H9 (cell line): ENCODE results near the gene SH3RF2. TPM values are rescaled to one million over a fixed set of nuclear protein-coding genes. Genes with fewer than 3 reads are reported as not detected.

Experiments used
- DNase-seq: peaks from one replicate; pipeline ENCODE4 v3.0.0-alpha.2; 2017
- H2AFZ ChIP-seq: one replicate; pipeline ENCODE4 v1.6.1; 2013; ENCODE audit warnings: mild to moderate bottlenecking, low read length, control low read depth, moderate library complexity
- H2AK5ac ChIP-seq: 2 replicates; pipeline ENCODE4 v1.6.1; 2013; ENCODE audit warnings: low read length, control low read depth, mixed read lengths; ENCODE audit not compliant: insufficient read length
- H2BK120ac ChIP-seq: one replicate; pipeline ENCODE4 v1.6.1; 2013; ENCODE audit warnings: low read depth, mild to moderate bottlenecking, low read length, control low read depth, inconsistent platforms; ENCODE audit not compliant: poor library complexity, severe bottlenecking
- H2BK12ac ChIP-seq: 2 replicates; pipeline ENCODE4 v1.6.1; 2013; ENCODE audit warnings: low read length, control low read depth, mixed read lengths, low read depth; ENCODE audit not compliant: insufficient read length
- H2BK15ac ChIP-seq: 2 replicates; pipeline ENCODE4 v1.6.1; 2013; ENCODE audit warnings: low read depth, low read length, control low read depth
- H2BK20ac ChIP-seq: one replicate; pipeline ENCODE4 v1.6.1; 2013; ENCODE audit warnings: low read depth, mild to moderate bottlenecking, low read length, control low read depth, inconsistent platforms; ENCODE audit not compliant: poor library complexity, severe bottlenecking
- H2BK5ac ChIP-seq: 2 replicates; pipeline ENCODE4 v1.6.1; 2013; ENCODE audit warnings: low read length, control low read depth, mixed read lengths; ENCODE audit not compliant: insufficient read length
- H3K14ac ChIP-seq: 2 replicates; pipeline ENCODE4 v1.6.1; 2013; ENCODE audit warnings: low read length, control low read depth; ENCODE audit not compliant: insufficient read depth
- H3K18ac ChIP-seq: 2 replicates; pipeline ENCODE4 v1.6.1; 2013; ENCODE audit warnings: low read depth, mild to moderate bottlenecking, mixed read lengths, low read length, control low read depth; ENCODE audit not compliant: insufficient read length
- H3K23ac ChIP-seq: 2 replicates; pipeline ENCODE4 v1.6.1; 2013; ENCODE audit warnings: low read length, control low read depth, mixed read lengths, low read depth; ENCODE audit not compliant: insufficient read length
- H3K23me2 ChIP-seq: 2 replicates; pipeline ENCODE4 v1.6.1; 2013; ENCODE audit warnings: low read depth, mild to moderate bottlenecking, mixed read lengths, low read length, control low read depth; ENCODE audit not compliant: insufficient read length, poor library complexity, severe bottlenecking
- H3K27ac ChIP-seq: 2 replicates; pipeline ENCODE4 v1.5.1; 2013; ENCODE audit warnings: low read length, control low read depth, mixed read lengths, low read depth; ENCODE audit not compliant: insufficient read length
- H3K27me3 ChIP-seq: 2 replicates; pipeline ENCODE4 v1.6.1; 2013; ENCODE audit warnings: low read length, control low read depth, inconsistent platforms; ENCODE audit not compliant: insufficient read depth
- H3K4ac ChIP-seq: 2 replicates; pipeline ENCODE4 v1.6.1; 2013; ENCODE audit warnings: low read depth, mild to moderate bottlenecking, control low read depth, inconsistent platforms, low read length, moderate library complexity
- H3K4me1 ChIP-seq: 2 replicates; pipeline ENCODE4 v1.6.1; 2013; ENCODE audit warnings: low read length, control low read depth, inconsistent platforms; ENCODE audit not compliant: insufficient read depth
- H3K4me2 ChIP-seq: 2 replicates; pipeline ENCODE4 v1.6.1; 2013; ENCODE audit warnings: low read length, control low read depth, mixed read lengths; ENCODE audit not compliant: insufficient read length, insufficient read depth
- H3K56ac ChIP-seq: 2 replicates; pipeline ENCODE4 v1.6.1; 2013; ENCODE audit warnings: low read depth, mild to moderate bottlenecking, mixed read lengths, low read length, control low read depth; ENCODE audit not compliant: insufficient read length
- H3K79me1 ChIP-seq: 2 replicates; pipeline ENCODE4 v1.6.1; 2013; ENCODE audit warnings: low read depth, mild to moderate bottlenecking, moderate library complexity, low read length, control low read depth, inconsistent platforms; ENCODE audit not compliant: insufficient read depth, poor library complexity, severe bottlenecking
- H3K79me2 ChIP-seq: 2 replicates; pipeline ENCODE4 v1.6.1; 2013; ENCODE audit warnings: low read length, control low read depth, inconsistent platforms; ENCODE audit not compliant: insufficient read depth
- H3K9ac ChIP-seq: 2 replicates; pipeline ENCODE4 v1.6.1; 2013; ENCODE audit warnings: low read length, control low read depth, mixed read lengths; ENCODE audit not compliant: insufficient read length; ENCODE audit errors: extremely low read depth
- H3K9me3 ChIP-seq: one replicate; pipeline ENCODE4 v1.6.1; 2013; ENCODE audit warnings: low read depth, low read length, inconsistent platforms; ENCODE audit not compliant: control insufficient read depth
- H3T11ph ChIP-seq: one replicate; pipeline ENCODE4 v1.6.1; 2013; ENCODE audit warnings: mild to moderate bottlenecking, low read length, control low read depth, inconsistent platforms
- H4K20me1 ChIP-seq: one replicate; pipeline ENCODE4 v1.6.1; 2013; ENCODE audit not compliant: control insufficient read depth, insufficient read length, insufficient read depth
- H4K5ac ChIP-seq: 2 replicates; pipeline ENCODE4 v1.6.1; 2013; ENCODE audit warnings: low read depth, mild to moderate bottlenecking, mixed read lengths, low read length, control low read depth; ENCODE audit not compliant: insufficient read length
- H4K8ac ChIP-seq: replicated peaks from 2 replicates; pipeline ENCODE4 v1.6.1; 2013; ENCODE audit warnings: low read length, control low read depth, mixed read lengths, low read depth; ENCODE audit not compliant: insufficient read length
- H4K91ac ChIP-seq: 2 replicates; pipeline ENCODE4 v1.6.1; 2013; ENCODE audit warnings: low read depth, mild to moderate bottlenecking, moderate library complexity, mixed read lengths, low read length, control low read depth; ENCODE audit not compliant: insufficient read length
- H3K27ac Mint-ChIP-seq, 3 experiments: 2 replicates in 2 of 3; 3 replicates in 1 of 3; pipeline ENCODE4 v1.8.0; 2020 to 2021; ENCODE audit warnings: mixed read lengths in 3 of 3, mild to moderate bottlenecking in 1 of 3, moderate library complexity in 1 of 3
- H3K27me3 Mint-ChIP-seq: 2 replicates; pipeline ENCODE4 v1.8.0; 2021; ENCODE audit warnings: low read depth, mild to moderate bottlenecking, moderate library complexity, mixed read lengths
- H3K36me3 Mint-ChIP-seq, 3 experiments: 2 replicates in 2 of 3; 3 replicates in 1 of 3; pipeline ENCODE4 v1.8.0; 2020 to 2021; ENCODE audit warnings: low read depth in 3 of 3, mixed read lengths in 3 of 3; ENCODE audit not compliant: insufficient read depth in 1 of 3
- H3K4me1 Mint-ChIP-seq, 2 experiments: 2 replicates each; pipeline ENCODE4 v1.8.0; 2020; ENCODE audit warnings: mixed read lengths in 2 of 2
- H3K4me3 Mint-ChIP-seq, 2 experiments: 2 replicates in 1 of 2; 3 replicates in 1 of 2; pipeline ENCODE4 v1.8.0; 2020 to 2021; ENCODE audit warnings: mild to moderate bottlenecking in 2 of 2, mixed read lengths in 2 of 2, moderate library complexity in 1 of 2
- H3K9me3 Mint-ChIP-seq, 2 experiments: 2 replicates in 1 of 2; 3 replicates in 1 of 2; pipeline ENCODE4 v1.8.0; 2020; ENCODE audit warnings: mild to moderate bottlenecking in 2 of 2, mixed read lengths in 2 of 2, moderate library complexity in 1 of 2
- WGBS: extraction: QIAGEN DNeasy Blood & Tissue Kit; methylation state at CpG from one replicate; pipeline ENCODE4 v1.1.7; 2013; ENCODE audit warnings: missing lambda C conversion rate, low lambda C conversion rate, mixed read lengths; ENCODE audit not compliant: insufficient read length; ENCODE audit errors: extremely low coverage; 5-methylcytosine and 5-hydroxymethylcytosine counted together
- total RNA-seq: library from RNA; stranded (reverse); gene quantifications from 2 replicates; pipeline ENCODE4 v1.2.1, GENCODE V29; 2021
- TF ChIP-seq, protein P1 (sequence below): fragments of 200-600 bp; sonication (generic); conservative IDR thresholded peaks from 3 replicates; pipeline ENCODE4 v1.8.0; 2021; ENCODE audit warnings: antibody characterized with exemption, mild to moderate bottlenecking

Gene SH3RF2
- total RNA-seq, 1 experiment from 2014 or later = 0.66 TPM

GRCh38 chr5:146016764-146017484, 80.5 kb downstream of the SH3RF2 start:
- H4K8ac ChIP-seq = no peak overlapping the region
- no peak overlapping the region for H3T11ph ChIP-seq
- peaks cover 12 to 13% of the 10 kb centered on the region in 2 experiments for H3K4me1 Mint-ChIP-seq
- H3K23ac ChIP-seq = no peak overlapping the region
- H3K4me3 Mint-ChIP-seq = no peak overlapping the region
- H3K4ac ChIP-seq = no peak overlapping the region
- TF ChIP-seq, protein P1, sequence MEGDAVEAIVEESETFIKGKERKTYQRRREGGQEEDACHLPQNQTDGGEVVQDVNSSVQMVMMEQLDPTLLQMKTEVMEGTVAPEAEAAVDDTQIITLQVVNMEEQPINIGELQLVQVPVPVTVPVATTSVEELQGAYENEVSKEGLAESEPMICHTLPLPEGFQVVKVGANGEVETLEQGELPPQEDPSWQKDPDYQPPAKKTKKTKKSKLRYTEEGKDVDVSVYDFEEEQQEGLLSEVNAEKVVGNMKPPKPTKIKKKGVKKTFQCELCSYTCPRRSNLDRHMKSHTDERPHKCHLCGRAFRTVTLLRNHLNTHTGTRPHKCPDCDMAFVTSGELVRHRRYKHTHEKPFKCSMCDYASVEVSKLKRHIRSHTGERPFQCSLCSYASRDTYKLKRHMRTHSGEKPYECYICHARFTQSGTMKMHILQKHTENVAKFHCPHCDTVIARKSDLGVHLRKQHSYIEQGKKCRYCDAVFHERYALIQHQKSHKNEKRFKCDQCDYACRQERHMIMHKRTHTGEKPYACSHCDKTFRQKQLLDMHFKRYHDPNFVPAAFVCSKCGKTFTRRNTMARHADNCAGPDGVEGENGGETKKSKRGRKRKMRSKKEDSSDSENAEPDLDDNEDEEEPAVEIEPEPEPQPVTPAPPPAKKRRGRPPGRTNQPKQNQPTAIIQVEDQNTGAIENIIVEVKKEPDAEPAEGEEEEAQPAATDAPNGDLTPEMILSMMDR = no peak
- no peak overlapping the region for H3K4me2 ChIP-seq
- H2BK12ac ChIP-seq = no peak overlapping the region
- no peak overlapping the region for H3K18ac ChIP-seq
- no peak overlapping the region for H2BK20ac ChIP-seq
- no peak for DNase-seq
- no peak overlapping the region for H2BK5ac ChIP-seq
- H3K4me1 ChIP-seq = no peaks in the 10 kb centered on the region
- no peaks in the 10 kb centered on the region for H3K79me2 ChIP-seq
- H4K5ac ChIP-seq = no peak overlapping the region
- H3K23me2 ChIP-seq = no peaks in the 10 kb centered on the region
- no peak overlapping the region for H3K56ac ChIP-seq
- no peak overlapping the region for H4K91ac ChIP-seq
- no peak overlapping the region for H3K14ac ChIP-seq
- no peak overlapping the region for H2BK120ac ChIP-seq
- H2BK15ac ChIP-seq = no peak overlapping the region
- no peak overlapping the region for H3K27ac ChIP-seq
- no peaks in the 10 kb centered on the region for H3K79me1 ChIP-seq
- no peak overlapping the region for H3K27ac Mint-ChIP-seq
- no peaks in the 10 kb centered on the region for H3K9me3 Mint-ChIP-seq
- H2AFZ ChIP-seq = no peak overlapping the region
- no peak overlapping the region for H2AK5ac ChIP-seq
- H3K9ac ChIP-seq = no peak overlapping the region
- no peaks in the 10 kb centered on the region for H3K36me3 Mint-ChIP-seq
- H4K20me1 ChIP-seq = no peaks in the 10 kb centered on the region
- H3K9me3 ChIP-seq = no peaks in the 10 kb centered on the region
- no CpG with 5 or more reads among the region's 4 CpGs for WGBS
- no peaks in the 10 kb centered on the region for H3K27me3 Mint-ChIP-seq
- no peaks in the 10 kb centered on the region for H3K27me3 ChIP-seq
